Neural cell (in vitro differentiated cells): ENCODE data around the gene DSG3. TPM values are rescaled to one million over a fixed set of nuclear protein-coding genes. Genes with fewer than 3 reads are reported as not detected.
A peak's percentile ranks its signal among the peaks of the same experiment; 100 is the strongest.

ENCODE experiments used
- H2AFZ ChIP-seq: fragments of 200-600, 300-800 bp; sonication (generic), shearing (Covaris generic); 2 replicates; pipeline ENCODE4 v1.6.0; 2014; ENCODE audit warnings: low read depth, mild to moderate bottlenecking, antibody characterized with exemption, low read length, moderate library complexity
- H3F3A ChIP-seq: fragments of 200-600 bp; shearing (Covaris generic); 2 replicates; pipeline ENCODE4 v1.6.1; 2016; ENCODE audit warnings: mild to moderate bottlenecking, moderate library complexity, mixed read lengths, antibody characterized with exemption, low read length; ENCODE audit not compliant: insufficient read depth, poor library complexity, severe bottlenecking
- H3K27ac ChIP-seq: fragments of 200-600, 300-800 bp; sonication (generic), shearing (Covaris generic); 2 replicates; pipeline ENCODE4 v1.5.1; 2014; ENCODE audit warnings: mild to moderate bottlenecking, low read length, moderate library complexity
- H3K27me3 ChIP-seq: fragments of 300-800, 200-600 bp; sonication (generic), shearing (Covaris generic); 2 replicates; pipeline ENCODE4 v1.6.0; 2014; ENCODE audit warnings: mild to moderate bottlenecking, low read depth, low read length, moderate library complexity; ENCODE audit not compliant: insufficient read depth
- H3K36me3 ChIP-seq: fragments of 300-800, 200-600 bp; sonication (generic), shearing (Covaris generic); 2 replicates; pipeline ENCODE4 v1.5.1; 2014; ENCODE audit warnings: mild to moderate bottlenecking, antibody characterized with exemption, low read length, moderate library complexity; ENCODE audit not compliant: insufficient read depth
- H3K4me2 ChIP-seq: fragments of 300-800, 200-600 bp; sonication (generic), shearing (Covaris generic); 2 replicates; pipeline ENCODE4 v1.6.0; 2014; ENCODE audit warnings: mild to moderate bottlenecking, low read length
- H3K4me3 ChIP-seq: fragments of 300-800, 200-600 bp; sonication (generic), shearing (Covaris generic); 2 replicates; pipeline ENCODE4 v1.5.1; 2014; ENCODE audit warnings: mild to moderate bottlenecking, low read length, moderate library complexity
- H3K79me2 ChIP-seq: fragments of 200-600 bp; shearing (Covaris generic); replicated peaks from 2 replicates; pipeline ENCODE4 v1.6.0; 2014; ENCODE audit warnings: mild to moderate bottlenecking, low read length, moderate library complexity; ENCODE audit not compliant: insufficient read depth
- H3K9ac ChIP-seq: fragments of 300-800, 200-600 bp; sonication (generic), shearing (Covaris generic); 2 replicates; pipeline ENCODE4 v1.6.1; 2016; ENCODE audit warnings: mild to moderate bottlenecking, low read length, mixed read lengths
- H3K9me2 ChIP-seq: fragments of 200-600 bp; shearing (Covaris generic); 2 replicates; pipeline ENCODE4 v1.6.1; 2016; ENCODE audit warnings: mild to moderate bottlenecking, low read length, mixed read lengths; ENCODE audit not compliant: insufficient read depth
- H3K9me3 ChIP-seq: fragments of 200-600, 300-800 bp; sonication (generic), shearing (Covaris generic); 2 replicates; pipeline ENCODE4 v1.6.1; 2016; ENCODE audit warnings: mild to moderate bottlenecking, mixed run types, low read length, moderate library complexity, mixed read lengths
- H4K20me1 ChIP-seq: fragments of 200-600 bp; shearing (Covaris generic); 2 replicates; pipeline ENCODE4 v1.6.1; 2016; ENCODE audit warnings: mild to moderate bottlenecking, mixed run types; ENCODE audit not compliant: insufficient read depth
- CTCF ChIP-seq: fragments of 450-650 bp; IDR thresholded peaks from 2 replicates; pipeline ENCODE4 v1.5.1; 2014; ENCODE audit warnings: antibody characterized with exemption, mild to moderate bottlenecking, moderate library complexity; ENCODE audit not compliant: poor library complexity, severe bottlenecking
- EP300 ChIP-seq: fragments of 450-650 bp; conservative IDR thresholded peaks from 2 replicates; pipeline ENCODE4 v1.6.1; 2014; ENCODE audit warnings: antibody characterized with exemption, mild to moderate bottlenecking, moderate library complexity; ENCODE audit not compliant: poor library complexity, severe bottlenecking
- EZH2 ChIP-seq: fragments of 200-600, 300-800 bp; shearing (Covaris generic), sonication (generic); IDR thresholded peaks from 2 replicates; pipeline ENCODE4 v1.6.1; 2014; ENCODE audit warnings: antibody characterized with exemption, low read length, borderline replicate concordance, mild to moderate bottlenecking; ENCODE audit not compliant: insufficient read depth, poor library complexity, severe bottlenecking
- MXI1 ChIP-seq: fragments of 450-650 bp; conservative IDR thresholded peaks from 2 replicates; pipeline ENCODE4 v1.6.1; 2014; ENCODE audit warnings: antibody characterized with exemption, mild to moderate bottlenecking; ENCODE audit not compliant: poor library complexity, severe bottlenecking
- POLR2AphosphoS5 ChIP-seq: IDR thresholded peaks from 2 replicates; pipeline ENCODE4 v1.6.1; 2012
- RAD21 ChIP-seq: fragments of 450-650 bp; conservative IDR thresholded peaks from 2 replicates; pipeline ENCODE4 v1.6.1; 2014; ENCODE audit warnings: antibody characterized with exemption, mild to moderate bottlenecking, moderate library complexity
- REST ChIP-seq: IDR thresholded peaks from 2 replicates; pipeline ENCODE4 v1.6.1; 2012; ENCODE audit warnings: borderline replicate concordance
- SMC3 ChIP-seq: fragments of 450-650 bp; conservative IDR thresholded peaks from 2 replicates; pipeline ENCODE4 v1.6.1; 2014; ENCODE audit warnings: antibody characterized with exemption, mild to moderate bottlenecking, moderate library complexity; ENCODE audit not compliant: poor library complexity
- TAF1 ChIP-seq: IDR thresholded peaks from 2 replicates; pipeline ENCODE4 v1.6.1; 2012; ENCODE audit warnings: low read depth
- polyA plus RNA-seq: library from polyadenylated mRNA; depleted of rRNA; stranded (reverse); fragments of >200 nt; gene quantifications from 2 replicates; pipeline ENCODE4 v1.2.3, GENCODE V29; 2014

The DSG3 gene
- polyA plus RNA-seq, 1 donor from 2014 or later, result not detected

- no peak overlapping the region for H2AFZ ChIP-seq
- H3K9me2 ChIP-seq, result no peaks in the 10 kb centered on the region
- no peak overlapping the region for H3K27ac ChIP-seq
- H4K20me1 ChIP-seq, result no peaks in the 10 kb centered on the region
- no peak overlapping the region for H3K9ac ChIP-seq
- no peaks in the 10 kb centered on the region for H3F3A ChIP-seq
- peak overlapping the region; percentile 90 for H3K4me3 ChIP-seq
- H3K9me3 ChIP-seq, result no peaks in the 10 kb centered on the region
- H3K4me2 ChIP-seq, result no peak overlapping the region
- TF ChIP-seq EP300 (no peak), EZH2 (no peak), TAF1 (no peak), SMC3 (no peak), CTCF (no peak), MXI1 (no peak), POLR2AphosphoS5 (no peak), REST (no peak), RAD21 (no peak)
- H3K27me3 ChIP-seq, result peaks cover 26% of the 10 kb centered on the region
- H3K79me2 ChIP-seq, result no peaks in the 10 kb centered on the region
- no peaks in the 10 kb centered on the region for H3K36me3 ChIP-seq
Measured at GRCh38 chr18:31497404-31497835, 49.9 kb downstream of the DSG3 start.

GRCh38 chr18:31497836-31498573 lies 50.5 kb downstream of the DSG3 start, which contains the start of gene DSG2:
TSS of gene DSG2 (plus strand) at chr18:31498177. CDS start at chr18:31498252, 75 bp downstream.
- Histone ChIP-seq H3K9me2 (no peaks in the 10 kb centered on the region), H3K4me2 (peak within 1 kb of the TSS; percentile 89), H3F3A (no peaks in the 10 kb centered on the region), H3K27ac (no peak within 1 kb of the TSS), H2AFZ (peak within 1 kb of the TSS; percentile 27), H3K79me2 (no peaks in the 10 kb centered on the region), H3K36me3 (no peaks in the 10 kb centered on the region), H3K27me3 (peaks cover 26% of the 10 kb centered on the region), H3K4me3 (peak within 1 kb of the TSS; percentile 90), H3K9ac (peak within 1 kb of the TSS; percentile 52), H4K20me1 (no peaks in the 10 kb centered on the region), H3K9me3 (no peaks in the 10 kb centered on the region)
- TF ChIP-seq POLR2AphosphoS5, result no peak
- TF ChIP-seq RAD21, result peak; percentile 41
- no peak for TF ChIP-seq EP300
- peak; percentile 39 for TF ChIP-seq MXI1
- TF ChIP-seq CTCF, result no peak
- no peak for TF ChIP-seq SMC3
- no peak for TF ChIP-seq EZH2
- TF ChIP-seq REST, result no peak
- TF ChIP-seq TAF1, result no peak
